GM12801 (cell line): ENCODE data around the gene HAPSTR1.

Experiments used
- TF ChIP-seq, protein P1 (sequence below): IDR thresholded peaks from one replicate; pipeline ENCODE4 v1.5.1; 2011; ENCODE audit warnings: control low read depth; ENCODE audit not compliant: insufficient read length; ENCODE audit errors: extremely low read depth

The HAPSTR1 gene

DNA sequence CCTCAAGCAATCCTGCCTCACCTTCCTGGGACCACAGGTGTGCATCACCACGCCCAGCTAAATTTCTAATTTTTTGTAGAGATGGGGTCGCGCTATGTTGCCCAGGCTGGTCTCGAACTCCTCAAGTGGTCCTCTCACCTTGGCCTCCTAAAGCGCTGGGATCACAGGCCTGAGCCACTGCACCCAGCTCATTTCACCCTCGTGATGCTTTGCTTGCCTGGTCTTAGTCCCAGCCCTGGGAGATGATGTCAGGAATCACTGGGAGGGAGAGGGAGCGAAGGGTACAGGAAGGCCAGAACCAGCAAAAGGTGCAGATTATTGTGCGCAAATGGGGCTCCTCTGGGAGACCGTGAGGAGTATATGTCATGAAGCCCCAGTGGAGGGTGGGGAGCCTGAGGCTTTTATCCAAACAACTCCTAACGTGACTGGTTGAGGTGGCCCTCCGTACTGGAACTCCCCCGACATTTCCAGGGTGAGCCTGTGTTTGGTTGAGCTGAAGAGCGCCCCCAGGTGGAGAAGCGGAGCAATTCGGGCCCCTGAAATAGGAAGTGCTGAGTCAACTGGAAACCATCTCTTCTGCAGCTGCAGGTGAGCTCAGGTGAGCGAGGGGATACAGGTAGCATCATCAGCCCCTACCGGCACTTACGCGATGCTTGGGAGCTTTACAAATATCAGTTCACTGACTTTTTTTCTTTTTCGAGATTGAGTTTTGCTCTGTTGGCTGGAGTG is 41.2 kb upstream of the HAPSTR1 start:
- TF ChIP-seq, protein P1, sequence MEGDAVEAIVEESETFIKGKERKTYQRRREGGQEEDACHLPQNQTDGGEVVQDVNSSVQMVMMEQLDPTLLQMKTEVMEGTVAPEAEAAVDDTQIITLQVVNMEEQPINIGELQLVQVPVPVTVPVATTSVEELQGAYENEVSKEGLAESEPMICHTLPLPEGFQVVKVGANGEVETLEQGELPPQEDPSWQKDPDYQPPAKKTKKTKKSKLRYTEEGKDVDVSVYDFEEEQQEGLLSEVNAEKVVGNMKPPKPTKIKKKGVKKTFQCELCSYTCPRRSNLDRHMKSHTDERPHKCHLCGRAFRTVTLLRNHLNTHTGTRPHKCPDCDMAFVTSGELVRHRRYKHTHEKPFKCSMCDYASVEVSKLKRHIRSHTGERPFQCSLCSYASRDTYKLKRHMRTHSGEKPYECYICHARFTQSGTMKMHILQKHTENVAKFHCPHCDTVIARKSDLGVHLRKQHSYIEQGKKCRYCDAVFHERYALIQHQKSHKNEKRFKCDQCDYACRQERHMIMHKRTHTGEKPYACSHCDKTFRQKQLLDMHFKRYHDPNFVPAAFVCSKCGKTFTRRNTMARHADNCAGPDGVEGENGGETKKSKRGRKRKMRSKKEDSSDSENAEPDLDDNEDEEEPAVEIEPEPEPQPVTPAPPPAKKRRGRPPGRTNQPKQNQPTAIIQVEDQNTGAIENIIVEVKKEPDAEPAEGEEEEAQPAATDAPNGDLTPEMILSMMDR = no peak

DNA sequence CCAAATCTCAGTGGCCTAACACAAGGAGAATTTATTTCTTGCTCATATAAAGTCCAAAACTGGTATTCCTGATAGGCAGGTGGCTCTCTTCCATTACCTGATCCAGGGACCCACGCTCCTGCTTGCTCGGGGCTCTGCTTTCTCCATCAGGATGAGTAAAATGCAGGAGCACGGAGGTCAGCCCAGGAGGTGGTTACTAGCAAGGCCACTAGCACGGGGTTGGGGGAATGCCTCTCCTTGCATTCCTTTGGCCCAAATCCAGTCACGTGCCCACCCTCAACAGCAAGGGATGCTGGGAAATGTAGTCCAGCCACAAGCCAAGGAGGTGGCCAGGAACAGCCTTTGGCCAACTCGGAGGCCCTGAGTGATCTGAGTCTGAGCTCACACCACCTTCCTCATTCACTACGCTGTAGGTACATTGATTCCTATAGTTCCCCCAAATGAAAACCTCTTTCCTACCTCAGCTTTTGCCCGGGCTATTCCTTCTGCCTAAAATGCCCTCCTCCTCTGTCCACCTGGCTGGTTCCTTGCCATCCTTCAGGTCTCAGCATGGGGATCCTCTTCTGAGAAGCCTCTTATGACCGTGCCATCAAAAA is 38.3 kb upstream of the HAPSTR1 start:
- TF ChIP-seq, protein P1 = no peak

DNA sequence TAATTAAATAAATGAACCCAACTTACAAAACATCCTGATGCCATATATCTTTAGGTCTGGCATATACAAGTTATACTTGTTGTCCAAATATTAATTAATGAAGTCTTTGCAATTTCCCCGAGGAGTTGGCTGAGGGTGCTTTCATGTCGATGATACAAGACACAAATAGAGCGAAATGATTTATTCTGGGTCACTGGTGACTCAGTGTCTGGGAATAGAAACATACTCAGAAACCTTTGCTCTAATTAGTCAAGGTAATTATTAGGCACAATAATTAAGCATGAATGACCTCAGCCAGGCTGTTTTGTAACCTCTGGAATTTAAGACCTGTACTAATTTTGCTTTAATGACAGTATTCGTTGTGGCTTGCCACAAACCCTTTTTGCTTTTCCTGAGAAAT is 37.0 kb upstream of the HAPSTR1 start:
- TF ChIP-seq, protein P1 = no peak

DNA sequence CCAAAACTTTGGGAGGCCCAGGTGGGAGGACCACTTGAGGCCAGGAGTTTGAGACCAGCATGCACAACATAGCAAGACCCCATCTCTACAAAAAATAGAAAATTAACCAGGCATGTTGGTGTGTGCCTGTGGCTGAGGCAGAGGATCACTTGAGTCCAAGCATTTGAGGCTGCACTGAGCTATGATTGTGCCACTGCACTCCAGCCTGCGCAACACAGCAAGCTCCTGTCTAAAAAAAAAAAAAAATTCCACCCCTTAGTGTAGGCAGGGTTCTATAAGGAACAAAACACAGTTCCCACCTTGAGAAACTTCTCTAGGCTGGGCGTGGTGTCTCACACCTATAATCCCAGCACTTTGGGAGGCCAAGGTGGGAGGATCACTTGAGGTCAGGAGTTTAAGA is 36.3 kb upstream of the HAPSTR1 start:
- TF ChIP-seq, protein P1 = no peak

DNA sequence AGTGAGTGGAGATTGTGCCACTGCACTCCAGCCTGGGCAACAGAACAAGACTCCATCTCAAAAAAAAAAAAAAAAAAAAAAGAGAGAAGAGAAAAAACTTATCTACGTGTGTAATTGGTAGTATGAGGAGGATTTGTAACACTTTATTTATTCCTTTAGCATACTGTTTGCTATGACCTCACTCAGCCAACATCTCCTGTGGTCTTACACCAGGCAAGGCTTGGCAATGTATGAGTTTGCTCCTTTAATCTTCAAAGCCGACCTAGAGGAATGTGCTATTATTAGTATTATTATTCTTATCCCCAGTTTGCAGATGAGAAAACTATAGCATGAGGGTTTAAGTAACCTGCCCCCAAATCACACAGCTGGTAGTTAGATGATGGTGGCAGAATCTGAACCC is 35.8 kb upstream of the HAPSTR1 start:
- TF ChIP-seq, protein P1 = no peak

DNA sequence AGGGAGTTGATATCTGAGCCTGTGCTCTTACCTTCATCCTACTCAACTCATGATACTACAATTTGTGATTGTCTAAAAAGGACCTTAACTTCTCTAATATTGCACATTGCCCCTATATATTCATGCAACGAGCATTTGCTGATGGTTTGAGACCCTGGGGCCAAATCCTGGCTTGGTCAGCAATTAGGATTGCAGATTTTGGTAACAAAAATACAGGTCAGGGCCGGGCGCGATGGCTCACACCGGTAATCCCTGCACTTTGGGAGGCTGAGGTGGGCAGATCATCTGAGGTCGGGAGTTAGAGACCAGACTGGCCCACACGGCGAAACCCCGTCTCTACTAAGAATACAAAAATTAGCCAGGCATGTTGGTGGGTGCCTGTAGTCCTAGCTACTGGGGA is 35.4 kb upstream of the HAPSTR1 start:
- TF ChIP-seq, protein P1 = no peak

DNA sequence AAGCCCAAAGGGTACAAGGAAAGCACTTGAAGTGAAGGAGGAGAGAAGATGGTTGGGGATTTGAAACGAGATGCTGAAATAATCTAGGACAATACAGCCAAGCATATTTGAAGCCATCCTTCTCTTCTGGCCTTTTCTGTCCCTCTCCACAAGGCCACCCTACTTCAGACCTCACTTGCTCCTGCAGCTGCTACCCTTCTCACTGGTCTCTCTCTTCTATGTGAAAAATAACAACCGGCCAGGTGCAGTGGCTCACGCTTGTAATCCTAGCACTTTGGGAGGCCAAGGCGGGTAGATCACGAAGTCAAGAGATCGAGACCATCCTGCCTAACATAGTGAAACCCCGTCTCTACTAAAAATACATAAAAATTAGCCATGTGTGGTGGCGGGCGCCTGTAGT is 33.2 kb upstream of the HAPSTR1 start:
- TF ChIP-seq, protein P1 = no peak
